HepG2 (cell line): ENCODE results near the gene ANKRD6. TPM values are rescaled to one million over a fixed set of nuclear protein-coding genes. Genes with fewer than 3 reads are reported as not detected.
A peak's percentile ranks its signal among the peaks of the same experiment; 100 is the strongest.

Source experiments
- CTCF ChIP-seq: sonication (generic); formaldehyde crosslinking; IDR thresholded peaks from 2 replicates; pipeline ENCODE4 v1.5.0; 2020; ENCODE audit warnings: mild to moderate bottlenecking, missing genetic modification reagents, moderate library complexity
- ELK4 ChIP-seq: sonication (generic); formaldehyde crosslinking; IDR thresholded peaks from 2 replicates; pipeline ENCODE4 v1.9.0; 2021; ENCODE audit warnings: missing genetic modification reagents, borderline replicate concordance
- FOSL1 ChIP-seq: sonication (generic); formaldehyde crosslinking; IDR thresholded peaks from 2 replicates; pipeline ENCODE4 v1.9.0; 2021; ENCODE audit warnings: missing genetic modification reagents, borderline replicate concordance
- HNRNPUL1 ChIP-seq: fragments of 200-400 bp; formaldehyde crosslinking; IDR thresholded peaks from 2 replicates; pipeline ENCODE4 v1.6.1; 2017; ENCODE audit warnings: low read depth, mild to moderate bottlenecking, low read length, moderate library complexity
- KDM6A ChIP-seq: IDR thresholded peaks from 2 replicates; pipeline ENCODE4 v1.6.1; 2016; ENCODE audit warnings: low read depth
- MED1 ChIP-seq: sonication (generic); formaldehyde crosslinking; IDR thresholded peaks from 2 replicates; pipeline ENCODE4 v1.4.0; 2020; ENCODE audit warnings: missing genetic modification reagents
- NFIB ChIP-seq: sonication (generic); formaldehyde crosslinking; IDR thresholded peaks from 2 replicates; pipeline ENCODE4 v1.9.0; 2021; ENCODE audit warnings: missing genetic modification reagents, mild to moderate bottlenecking, borderline replicate concordance
- NR2F2 ChIP-seq: IDR thresholded peaks from 2 replicates; pipeline ENCODE4 v1.6.1; 2012; ENCODE audit warnings: low read depth, inconsistent platforms, borderline replicate concordance
- PAX8 ChIP-seq: sonication (generic); formaldehyde crosslinking; IDR thresholded peaks from 2 replicates; pipeline ENCODE4 v1.8.0; 2022; ENCODE audit warnings: mild to moderate bottlenecking, missing genetic modification reagents, borderline replicate concordance
- REXO4 ChIP-seq: sonication (generic); formaldehyde crosslinking; IDR thresholded peaks from 2 replicates; pipeline ENCODE4 v1.8.0; 2022; ENCODE audit warnings: missing genetic modification reagents, mild to moderate bottlenecking, borderline replicate concordance
- SOX6 ChIP-seq, 2 experiments: fragments of 450-650 bp in 1 of 2; sonication (generic) in 1 of 2; formaldehyde crosslinking in 1 of 2; IDR thresholded peaks; 2 replicates each; pipeline versions ENCODE4 v1.4.0 to v1.6.1; 2017 to 2020; ENCODE audit warnings: antibody characterized with exemption in 1 of 2, mild to moderate bottlenecking in 1 of 2, missing genetic modification reagents in 1 of 2
- ZFP36L2 ChIP-seq: sonication (generic); formaldehyde crosslinking; IDR thresholded peaks from 2 replicates; pipeline ENCODE4 v1.4.0; 2020; ENCODE audit warnings: missing genetic modification reagents
- ZNF260 ChIP-seq: sonication (generic); formaldehyde crosslinking; IDR thresholded peaks from 2 replicates; pipeline ENCODE4 v1.4.0; 2020; ENCODE audit warnings: missing genetic modification reagents, low read depth, mild to moderate bottlenecking, borderline replicate concordance
- ZNF318 ChIP-seq: sonication (generic); formaldehyde crosslinking; IDR thresholded peaks from 2 replicates; pipeline ENCODE4 v1.4.0; 2020; ENCODE audit warnings: mild to moderate bottlenecking, missing genetic modification reagents
- ZNF432 ChIP-seq: sonication (generic); formaldehyde crosslinking; IDR thresholded peaks from 2 replicates; pipeline ENCODE4 v1.5.0; 2020; ENCODE audit warnings: missing genetic modification reagents, mild to moderate bottlenecking, borderline replicate concordance
- ZNF543 ChIP-seq: sonication (generic); formaldehyde crosslinking; IDR thresholded peaks from 2 replicates; pipeline ENCODE4 v1.4.0; 2020; ENCODE audit warnings: mild to moderate bottlenecking, missing genetic modification reagents
- ZNF644 ChIP-seq: IDR thresholded peaks from 2 replicates; pipeline ENCODE4 v1.6.1; 2016; ENCODE audit warnings: low read depth
- ZNF83 ChIP-seq: sonication (generic); formaldehyde crosslinking; IDR thresholded peaks from 2 replicates; pipeline ENCODE4 v1.4.0; 2020; ENCODE audit warnings: missing genetic modification reagents, mild to moderate bottlenecking, borderline replicate concordance
- polyA plus RNA-seq, 8 experiments: library from polyadenylated mRNA; depleted of rRNA in 3 of 8; stranded (reverse) in 7 of 8; unstranded in 1 of 8; fragments of >200 nt; fragmentation: Illumina TruSeq in 4 of 8; extraction: Trizol in 4 of 8; gene quantifications; 2 replicates each; pipeline versions ENCODE4 v1.2.1 to v1.2.3, GENCODE V29; 2011 to 2016; ENCODE audit warnings: low read depth in 4 of 8, missing spikeins in 1 of 8, mixed read lengths in 1 of 8; ENCODE audit not compliant: insufficient read depth in 1 of 8
- total RNA-seq, 5 experiments: library from RNA; depleted of rRNA; stranded (reverse); fragments of >200 nt; fragmentation: Illumina TruSeq; extraction: Trizol; gene quantifications; 2 replicates each; pipeline ENCODE4 v1.2.3, GENCODE V29; 2016; ENCODE audit warnings: low read depth in 1 of 5

Gene ANKRD6
- total and polyA plus RNA-seq, 2 of the 13 experiments (the other 11 are each of a cell fraction or from before 2014, with no cell fraction given) = 0.18 to 0.36 TPM

- TF ChIP-seq PAX8 (CRISPR knock-in tag) (no peak), ZNF644 (CRISPR knock-in tag) (no peak), ZNF543 (no peak), KDM6A (no peak), CTCF (CRISPR knock-in tag) (peak; percentile 46), NFIB (CRISPR knock-in tag) (no peak), ELK4 (no peak), NR2F2 (peak; percentile 89), HNRNPUL1 (no peak), MED1 (no peak), ZFP36L2 (CRISPR knock-in tag) (no peak), REXO4 (CRISPR knock-in tag) (no peak), ZNF432 (CRISPR knock-in tag) (no peak), ZNF318 (CRISPR knock-in tag) (no peak), FOSL1 (CRISPR knock-in tag) (no peak), ZNF83 (CRISPR knock-in tag) (no peak), ZNF260 (no peak), SOX6 (IDR thresholded peaks at IDR 0.05) (no peak), SOX6 (CRISPR knock-in tag; IDR thresholded peaks at IDR 0.05) (peak; percentile 75)
These were observed 134.9 kb downstream of the ANKRD6 start (continued) for GRCh38 chr6:89567630-89568390.
